Activated CD8-positive, alpha-beta T cell treated with anti-CD3 and anti-CD28 coated beads for 36 hours (primary cell): Measurements from ENCODE around the gene RPS6KC1. TPM values are rescaled to one million over a fixed set of nuclear protein-coding genes. Genes with fewer than 3 reads are reported as not detected.
A peak's percentile ranks its signal among the peaks of the same experiment; 100 is the strongest.

Source experiments
- ATAC-seq: fragments of 200-7000 bp; cut with Tn5 transposase; one replicate; pipeline ENCODE4 v1.10.0; 2021; ENCODE audit warnings: mild to moderate bottlenecking, moderate library complexity
- CTCF ChIA-PET: fragments of 350-600 bp; sonication (Branson Sonifier 250); formaldehyde crosslinking; loops from one replicate; lab custom pipeline; 2021; ENCODE audit warnings: antibody characterized with exemption; lab: Charles Lee
- POLR2A ChIA-PET: fragments of 350-600 bp; sonication (Branson Sonifier 250); formaldehyde crosslinking; loops from one replicate; lab custom pipeline; 2021; ENCODE audit warnings: antibody characterized with exemption; lab: Charles Lee
- DNase-seq: peaks from one replicate; pipeline ENCODE4 v3.0.0-alpha.2; 2020
- H3K27ac Mint-ChIP-seq: one replicate; pipeline ENCODE4 v1.8.0; 2021; ENCODE audit warnings: mild to moderate bottlenecking, mixed read lengths
- H3K27me3 Mint-ChIP-seq: one replicate; pipeline ENCODE4 v1.8.0; 2021; ENCODE audit warnings: mixed read lengths
- H3K36me3 Mint-ChIP-seq: one replicate; pipeline ENCODE4 v1.8.0; 2021; ENCODE audit warnings: low read depth, mixed read lengths
- H3K4me1 Mint-ChIP-seq: one replicate; pipeline ENCODE4 v1.8.0; 2021; ENCODE audit warnings: low read depth, mixed read lengths
- H3K4me3 Mint-ChIP-seq: one replicate; pipeline ENCODE4 v1.8.0; 2021; ENCODE audit warnings: mild to moderate bottlenecking, moderate library complexity, mixed read lengths
- H3K9me3 Mint-ChIP-seq: one replicate; pipeline ENCODE4 v1.8.0; 2021; ENCODE audit warnings: mixed read lengths
- CTCF ChIP-seq: fragments of 200-600 bp; IDR thresholded peaks from one replicate; pipeline ENCODE4 v1.8.0; 2022; ENCODE audit warnings: antibody characterized with exemption, mild to moderate bottlenecking
- intact Hi-C: fragments of 100-400 bp; cut with micrococcal nuclease; formaldehyde crosslinking; loops from one replicate; pipeline ENCODE4 v1.10.0; 2022
- total RNA-seq, 2 experiments: library from RNA; stranded (reverse); gene quantifications; one replicate each; pipeline ENCODE4 v1.2.3, GENCODE V29; 2021

Gene RPS6KC1
- total RNA-seq, 2 experiments from 2014 or later = 5.3 TPM

- H3K4me1 Mint-ChIP-seq = no peaks in the 10 kb centered on the region
- no peaks in the 10 kb centered on the region for H3K36me3 Mint-ChIP-seq
- intact Hi-C loops = no loop called here
- no peak overlapping the region for H3K27ac Mint-ChIP-seq
- no peaks in the 10 kb centered on the region for H3K27me3 Mint-ChIP-seq
- no peak overlapping the region for H3K4me3 Mint-ChIP-seq
- no peak for TF ChIP-seq CTCF
- POLR2A ChIA-PET = interaction anchor here (0.6 kb wide), 1 partner anchor 133 kb away, joined by 3 read pairs; no protein-coding TSS in a partner anchor
- ATAC-seq = no peak
- no peak for DNase-seq
- H3K9me3 Mint-ChIP-seq = no peaks in the 10 kb centered on the region
- CTCF ChIA-PET = interaction anchor here (0.6 to 1.5 kb wide), 2 partner anchors 10 to 1209 kb away, joined by 3 to 4 read pairs; no protein-coding TSS in a partner anchor
These were observed 68.8 kb downstream of the RPS6KC1 start for GRCh38 chr1:213119794-213120193.

- ChIA-PET CTCF (interaction anchor here (0.6 to 1.6 kb wide), 3 partner anchors 14 to 1208 kb away, joined by 3 read pairs; no protein-coding TSS in a partner anchor), POLR2A (no interaction called here)
- no peak for TF ChIP-seq CTCF
- intact Hi-C loops = no loop called here
- Mint-ChIP-seq H3K4me3 (no peak overlapping the region), H3K4me1 (no peaks in the 10 kb centered on the region), H3K27ac (no peak overlapping the region), H3K36me3 (no peaks in the 10 kb centered on the region), H3K9me3 (no peaks in the 10 kb centered on the region), H3K27me3 (no peaks in the 10 kb centered on the region)
- DNase-seq = no peak
- ATAC-seq = no peak
These were observed 69.3 kb downstream of the RPS6KC1 start for GRCh38 chr1:213120386-213120785.

GRCh38 chr1:213120961-213121360 lies 69.9 kb downstream of the RPS6KC1 start:
- Mint-ChIP-seq H3K4me1 (no peaks in the 10 kb centered on the region), H3K4me3 (no peak overlapping the region), H3K9me3 (no peaks in the 10 kb centered on the region), H3K36me3 (no peaks in the 10 kb centered on the region), H3K27ac (no peak overlapping the region), H3K27me3 (no peaks in the 10 kb centered on the region)
- DNase-seq (no peak), ATAC-seq (no peak)
- CTCF ChIA-PET = interaction anchor here (1.2 to 1.6 kb wide), 3 partner anchors 13 to 55 kb away, joined by 3 read pairs; no protein-coding TSS in a partner anchor
- POLR2A ChIA-PET = no interaction called here
- no peak for TF ChIP-seq CTCF
- intact Hi-C loops = no loop called here

DNA sequence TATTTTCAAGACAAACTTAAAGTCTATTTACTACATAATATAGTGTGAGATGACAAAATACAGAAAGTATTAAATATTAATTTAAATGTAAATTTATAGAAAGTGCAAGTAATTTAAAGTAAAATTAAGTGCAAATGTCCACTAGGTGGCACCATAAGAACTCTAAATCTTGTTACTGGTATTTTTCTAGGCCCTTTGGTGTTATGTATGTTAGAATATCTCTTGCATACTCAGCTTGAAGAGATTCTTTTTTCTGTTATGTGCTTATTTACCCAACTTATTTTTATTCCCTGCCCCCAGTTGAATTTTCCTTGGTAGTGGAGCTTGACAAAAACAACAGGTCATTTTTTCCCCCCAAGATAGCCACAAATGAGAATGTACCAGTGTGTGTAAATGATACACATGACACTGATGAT lies 71.5 kb downstream of the RPS6KC1 start:
- Mint-ChIP-seq H3K27me3 (no peaks in the 10 kb centered on the region), H3K4me1 (no peaks in the 10 kb centered on the region), H3K4me3 (no peak overlapping the region), H3K9me3 (no peaks in the 10 kb centered on the region), H3K27ac (no peak overlapping the region), H3K36me3 (no peaks in the 10 kb centered on the region)
- DNase-seq = no peak
- ChIA-PET CTCF (interaction anchor here (0.6 to 2.6 kb wide), 9 partner anchors 8 to 251 kb away, joined by 3 to 7 read pairs (median 6); no protein-coding TSS in a partner anchor), POLR2A (interaction anchor here (0.5 kb wide), 1 partner anchor 16 kb away, joined by 3 read pairs; no protein-coding TSS in a partner anchor)
- no peak for ATAC-seq
- intact Hi-C loops = no loop called here
- TF ChIP-seq CTCF = peak; percentile 61

- H3K9me3 Mint-ChIP-seq = no peaks in the 10 kb centered on the region
- DNase-seq = no peak
- TF ChIP-seq CTCF = no peak
- no peak for ATAC-seq
- intact Hi-C loops = no loop called here
- H3K4me1 Mint-ChIP-seq = no peaks in the 10 kb centered on the region
- CTCF ChIA-PET = interaction anchor here (0.6 to 2.6 kb wide), 12 partner anchors 8 to 1208 kb away, joined by 3 to 7 read pairs (median 5); no protein-coding TSS in a partner anchor
- H3K27me3 Mint-ChIP-seq = no peaks in the 10 kb centered on the region
- no peak overlapping the region for H3K27ac Mint-ChIP-seq
- POLR2A ChIA-PET = interaction anchor here (0.5 kb wide), 1 partner anchor 17 kb away, joined by 3 read pairs; no protein-coding TSS in a partner anchor
- no peak overlapping the region for H3K4me3 Mint-ChIP-seq
- no peaks in the 10 kb centered on the region for H3K36me3 Mint-ChIP-seq
These were observed 72.0 kb downstream of the RPS6KC1 start for GRCh38 chr1:213123087-213123486.
